ENCODE measurements around the gene RAB18.

Gene RAB18

DNA sequence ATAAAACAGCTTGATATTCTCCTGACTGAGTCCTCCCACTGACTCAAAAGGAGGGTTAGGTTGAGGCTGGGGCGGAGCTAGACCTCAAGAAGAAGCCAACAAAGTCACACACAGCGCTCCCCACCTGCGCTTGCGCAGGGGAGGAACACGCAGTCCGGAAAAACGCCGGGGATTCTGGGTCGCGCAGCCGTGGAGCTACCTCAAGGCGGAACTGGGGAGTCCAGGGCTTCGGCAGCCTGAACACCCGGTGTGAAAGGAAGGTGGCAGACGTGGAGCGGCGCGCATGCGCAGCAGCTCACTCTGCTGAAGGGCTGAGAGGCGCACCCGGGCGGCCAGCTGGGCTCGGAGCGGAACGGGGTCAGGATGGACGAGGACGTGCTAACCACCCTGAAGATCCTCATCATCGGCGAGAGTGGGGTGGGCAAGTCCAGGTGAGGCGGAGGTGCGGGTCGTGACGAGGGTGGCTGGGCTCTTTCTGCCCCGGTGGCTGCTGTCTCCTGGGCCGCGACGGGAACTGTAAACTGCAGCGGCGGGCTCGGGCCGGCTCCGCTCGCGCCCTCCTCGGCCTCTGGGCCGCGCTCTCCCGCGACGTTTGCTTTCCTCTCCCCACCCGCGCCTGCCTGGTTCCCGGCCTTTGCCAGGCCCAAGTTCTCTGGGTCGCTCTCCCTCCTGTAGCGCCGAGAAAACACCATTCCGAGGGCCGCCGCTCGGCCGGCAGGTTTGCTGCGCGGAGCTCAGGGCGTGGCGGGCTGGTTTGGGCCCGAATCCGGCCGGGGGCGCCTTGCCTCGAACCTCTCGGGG is at the start of gene RAB18:
TSS of gene RAB18 (plus strand) at position 298 of the 801 bp plus-strand sequence. CDS start at position 364, 66 bp downstream.
- H3K4me3 ChIP-seq (replicated peaks; ENCODE audit: low read depth, low read length), result peak within 1 kb of the TSS; percentile 74
- DNase-seq (ENCODE audit: extremely low read depth, low read depth), result peak; percentile 95
- TF ChIP-seq, protein P1, sequence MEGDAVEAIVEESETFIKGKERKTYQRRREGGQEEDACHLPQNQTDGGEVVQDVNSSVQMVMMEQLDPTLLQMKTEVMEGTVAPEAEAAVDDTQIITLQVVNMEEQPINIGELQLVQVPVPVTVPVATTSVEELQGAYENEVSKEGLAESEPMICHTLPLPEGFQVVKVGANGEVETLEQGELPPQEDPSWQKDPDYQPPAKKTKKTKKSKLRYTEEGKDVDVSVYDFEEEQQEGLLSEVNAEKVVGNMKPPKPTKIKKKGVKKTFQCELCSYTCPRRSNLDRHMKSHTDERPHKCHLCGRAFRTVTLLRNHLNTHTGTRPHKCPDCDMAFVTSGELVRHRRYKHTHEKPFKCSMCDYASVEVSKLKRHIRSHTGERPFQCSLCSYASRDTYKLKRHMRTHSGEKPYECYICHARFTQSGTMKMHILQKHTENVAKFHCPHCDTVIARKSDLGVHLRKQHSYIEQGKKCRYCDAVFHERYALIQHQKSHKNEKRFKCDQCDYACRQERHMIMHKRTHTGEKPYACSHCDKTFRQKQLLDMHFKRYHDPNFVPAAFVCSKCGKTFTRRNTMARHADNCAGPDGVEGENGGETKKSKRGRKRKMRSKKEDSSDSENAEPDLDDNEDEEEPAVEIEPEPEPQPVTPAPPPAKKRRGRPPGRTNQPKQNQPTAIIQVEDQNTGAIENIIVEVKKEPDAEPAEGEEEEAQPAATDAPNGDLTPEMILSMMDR (IDR thresholded peaks at IDR 0.05; ENCODE audit: low read depth, low read length, missing control alignments), result no peak

DNA sequence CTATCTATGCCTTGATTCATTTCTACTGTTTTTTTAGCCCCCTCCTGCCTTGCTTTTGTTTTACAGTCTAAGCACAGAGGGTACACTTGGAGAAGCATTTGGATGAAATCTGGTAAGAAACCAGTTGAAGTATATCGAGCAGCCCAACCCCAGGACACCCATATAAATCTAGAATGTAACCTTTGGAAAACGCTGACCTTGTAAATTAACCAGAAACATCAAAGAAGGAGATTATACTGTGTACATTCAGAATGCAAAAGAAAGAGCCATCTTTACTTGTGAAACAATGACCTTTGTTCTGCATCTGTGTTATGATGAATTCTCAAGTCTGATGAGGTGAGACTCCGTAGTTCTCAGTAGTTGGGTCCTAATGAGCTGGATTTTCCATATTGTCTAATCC is 49.3 kb upstream of the RAB18 start:
- TF ChIP-seq, protein P1 (IDR thresholded peaks at IDR 0.05; ENCODE audit: low read depth, low read length, missing control alignments), result no peak
- H3K4me3 ChIP-seq (replicated peaks; ENCODE audit: low read depth, low read length), result no peak overlapping the region
- no peak for DNase-seq (ENCODE audit: extremely low read depth, low read depth)

DNA sequence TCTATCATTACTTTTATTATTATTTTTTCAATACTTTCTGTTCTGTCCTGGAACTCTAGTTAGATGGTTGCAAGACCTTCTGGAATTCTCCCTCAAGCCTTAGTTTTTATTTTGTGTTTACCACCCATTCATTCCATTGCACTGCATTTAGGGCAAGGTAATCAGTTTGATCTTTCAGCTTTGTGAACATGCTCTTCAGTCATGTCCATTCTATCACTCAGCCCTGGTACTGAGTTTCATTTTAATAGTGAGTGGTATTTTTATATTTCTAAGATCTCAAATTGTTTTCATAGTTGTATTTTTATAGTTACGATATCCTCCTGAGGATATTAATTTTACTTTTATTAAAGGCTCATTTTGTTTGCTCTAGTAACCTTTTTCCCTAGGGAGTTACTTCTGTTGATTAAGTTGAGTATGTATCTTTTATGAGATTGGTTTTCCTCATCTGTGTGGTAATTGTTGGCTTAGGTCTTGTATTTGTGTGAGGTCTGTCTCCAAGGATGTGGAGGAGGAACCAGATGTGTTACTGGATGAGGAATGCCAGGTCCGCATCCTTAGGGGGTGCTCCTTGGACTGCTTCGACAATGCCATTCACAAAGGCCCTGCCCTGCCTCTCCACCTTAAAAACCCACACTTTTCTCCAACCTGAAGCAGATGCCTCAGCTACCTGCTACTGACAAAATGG is 46.7 kb upstream of the RAB18 start:
- H3K4me3 ChIP-seq (replicated peaks; ENCODE audit: low read depth, low read length), result no peak overlapping the region
- no peak for DNase-seq (ENCODE audit: extremely low read depth, low read depth)
- TF ChIP-seq, protein P1 (IDR thresholded peaks at IDR 0.05; ENCODE audit: low read depth, low read length, missing control alignments), result no peak

DNA sequence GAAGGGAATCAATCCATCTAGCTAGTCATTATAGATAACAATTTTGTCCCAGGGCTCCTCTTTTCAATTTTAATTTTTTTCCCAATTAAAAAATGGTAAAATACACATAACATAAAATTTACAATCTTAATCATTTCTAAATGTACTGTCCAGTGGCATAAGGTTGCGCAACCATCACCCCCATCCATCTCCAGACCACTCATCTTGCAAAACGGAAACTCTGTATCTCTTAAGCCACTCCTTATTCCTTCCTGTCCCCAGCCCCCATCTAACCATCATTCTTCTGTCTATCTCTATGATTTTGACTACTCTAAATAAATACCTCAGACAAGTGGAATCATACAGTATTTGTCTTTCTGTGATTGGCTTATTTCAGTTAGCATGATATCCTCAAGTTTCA is 46.1 kb upstream of the RAB18 start:
- TF ChIP-seq, protein P1 (IDR thresholded peaks at IDR 0.05; ENCODE audit: low read depth, low read length, missing control alignments), result no peak
- DNase-seq (ENCODE audit: extremely low read depth, low read depth), result no peak

DNA sequence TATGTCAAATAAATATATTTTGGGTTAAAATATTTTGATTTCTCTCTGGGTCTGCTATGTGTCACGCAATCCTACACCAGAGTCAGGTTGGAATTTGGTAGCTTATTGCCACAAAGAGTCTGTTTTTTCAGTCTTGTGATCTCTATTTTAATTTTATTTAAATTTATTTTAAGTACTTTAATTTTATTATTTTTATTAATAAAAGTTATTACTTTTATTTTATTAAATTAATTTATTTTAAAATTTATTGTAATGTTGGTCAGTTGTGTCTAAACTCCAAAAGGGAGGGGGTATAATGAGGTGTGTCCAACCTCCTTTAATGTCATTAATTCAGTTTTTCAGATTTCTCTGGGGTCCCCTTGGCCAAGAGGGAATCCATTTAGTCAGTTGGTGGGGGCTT is 42.8 kb upstream of the RAB18 start:
- no peak overlapping the region for H3K4me3 ChIP-seq (replicated peaks; ENCODE audit: low read depth, low read length)
- TF ChIP-seq, protein P1 (IDR thresholded peaks at IDR 0.05; ENCODE audit: low read depth, low read length, missing control alignments), result no peak
- no peak for DNase-seq (ENCODE audit: extremely low read depth, low read depth)

More for the DNA sequence above, 46.1 kb upstream of the RAB18 start:
- no peak overlapping the region for H3K4me3 ChIP-seq (replicated peaks; ENCODE audit: low read depth, low read length)

DNA sequence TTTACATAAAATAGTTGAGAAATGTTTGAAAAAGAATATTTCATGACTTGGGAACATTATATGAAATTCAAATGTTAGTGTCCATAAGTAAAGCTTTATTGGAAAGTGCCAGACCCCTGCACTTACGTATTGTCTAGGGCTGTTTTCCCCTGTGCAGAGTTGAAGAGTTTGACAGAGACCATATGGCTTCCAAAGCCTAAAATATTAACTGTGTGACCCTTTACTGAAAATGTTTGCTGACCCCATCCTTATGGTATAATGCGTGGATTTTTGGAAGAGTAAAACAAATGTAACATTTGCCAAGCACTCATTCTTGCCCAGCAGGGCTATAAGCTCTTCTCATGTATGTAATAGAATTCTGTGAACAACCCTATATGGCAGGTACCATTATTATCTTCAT is 40.1 kb upstream of the RAB18 start:
- TF ChIP-seq, protein P1 (IDR thresholded peaks at IDR 0.05; ENCODE audit: low read depth, low read length, missing control alignments), result no peak

More for the DNA sequence above, 40.1 kb upstream of the RAB18 start:
- no peak overlapping the region for H3K4me3 ChIP-seq (replicated peaks; ENCODE audit: low read depth, low read length)
- DNase-seq (ENCODE audit: extremely low read depth, low read depth), result no peak
